Activated CD8-positive, alpha-beta T cell treated with anti-CD3 and anti-CD28 coated beads for 36 hours (primary cell): ENCODE measurements around the gene USP49. TPM values are rescaled to one million over a fixed set of nuclear protein-coding genes. Genes with fewer than 3 reads are reported as not detected.

ENCODE experiments used
- ATAC-seq: fragments of 200-7000 bp; cut with Tn5 transposase; one replicate; pipeline ENCODE4 v1.10.0; 2021; ENCODE audit warnings: mild to moderate bottlenecking, moderate library complexity
- CTCF ChIA-PET: fragments of 350-600 bp; sonication (Branson Sonifier 250); formaldehyde crosslinking; loops from one replicate; lab custom pipeline; 2021; ENCODE audit warnings: antibody characterized with exemption; lab: Charles Lee
- POLR2A ChIA-PET: fragments of 350-600 bp; sonication (Branson Sonifier 250); formaldehyde crosslinking; loops from one replicate; lab custom pipeline; 2021; ENCODE audit warnings: antibody characterized with exemption; lab: Charles Lee
- DNase-seq: peaks from one replicate; pipeline ENCODE4 v3.0.0-alpha.2; 2020
- H3K27ac Mint-ChIP-seq: one replicate; pipeline ENCODE4 v1.8.0; 2021; ENCODE audit warnings: mild to moderate bottlenecking, mixed read lengths
- H3K27me3 Mint-ChIP-seq: one replicate; pipeline ENCODE4 v1.8.0; 2021; ENCODE audit warnings: mixed read lengths
- H3K36me3 Mint-ChIP-seq: one replicate; pipeline ENCODE4 v1.8.0; 2021; ENCODE audit warnings: low read depth, mixed read lengths
- H3K4me1 Mint-ChIP-seq: one replicate; pipeline ENCODE4 v1.8.0; 2021; ENCODE audit warnings: low read depth, mixed read lengths
- H3K4me3 Mint-ChIP-seq: one replicate; pipeline ENCODE4 v1.8.0; 2021; ENCODE audit warnings: mild to moderate bottlenecking, moderate library complexity, mixed read lengths
- H3K9me3 Mint-ChIP-seq: one replicate; pipeline ENCODE4 v1.8.0; 2021; ENCODE audit warnings: mixed read lengths
- CTCF ChIP-seq: fragments of 200-600 bp; IDR thresholded peaks from one replicate; pipeline ENCODE4 v1.8.0; 2022; ENCODE audit warnings: antibody characterized with exemption, mild to moderate bottlenecking
- intact Hi-C: fragments of 100-400 bp; cut with micrococcal nuclease; formaldehyde crosslinking; loops from one replicate; pipeline ENCODE4 v1.10.0; 2022
- total RNA-seq, 2 experiments: library from RNA; stranded (reverse); gene quantifications; one replicate each; pipeline ENCODE4 v1.2.3, GENCODE V29; 2021

Gene USP49
- total RNA-seq, 2 experiments from 2014 or later = 5.7 to 5.9 TPM

- H3K9me3 Mint-ChIP-seq = no peaks in the 10 kb centered on the region
- H3K27me3 Mint-ChIP-seq = no peaks in the 10 kb centered on the region
- ATAC-seq (no peak), DNase-seq (no peak)
- H3K27ac Mint-ChIP-seq = no peak overlapping the region
- H3K4me1 Mint-ChIP-seq = peaks cover 19% of the 10 kb centered on the region
- TF ChIP-seq CTCF = no peak
- intact Hi-C loops = no loop called here
- ChIA-PET CTCF (interaction anchor here (1.1 to 1.2 kb wide), 2 partner anchors 11 to 13 kb away, joined by 3 to 4 read pairs; no protein-coding TSS in a partner anchor), POLR2A (interaction anchor here (0.6 to 1.1 kb wide), 2 partner anchors 13 to 33 kb away, joined by 3 read pairs; no protein-coding TSS in a partner anchor)
- peaks cover 23% of the 10 kb centered on the region for H3K36me3 Mint-ChIP-seq
- no peak overlapping the region for H3K4me3 Mint-ChIP-seq
Observed at GRCh38 chr6:41914343-41914742, 19.2 kb upstream of the USP49 start.

- CTCF ChIA-PET = interaction anchor here (0.6 to 1.6 kb wide), 3 partner anchors 12 to 124 kb away, joined by 3 to 7 read pairs (median 3); partner anchors contain the start of genes BYSL and MED20
- intact Hi-C loops = no loop called here
- Mint-ChIP-seq H3K27me3 (no peaks in the 10 kb centered on the region), H3K4me1 (peaks cover 5% of the 10 kb centered on the region), H3K36me3 (peaks cover 25% of the 10 kb centered on the region), H3K4me3 (no peak overlapping the region), H3K9me3 (no peaks in the 10 kb centered on the region), H3K27ac (no peak overlapping the region)
- POLR2A ChIA-PET = interaction anchor here (0.8 kb wide), 1 partner anchor 13 kb away, joined by 4 read pairs; no protein-coding TSS in a partner anchor
- no peak for DNase-seq
- no peak for ATAC-seq
- TF ChIP-seq CTCF = no peak
Observed at GRCh38 chr6:41909727-41910126, 14.6 kb upstream of the USP49 start.

- ATAC-seq = peak; percentile 68
- Mint-ChIP-seq H3K4me3 (no peak overlapping the region), H3K27ac (no peak overlapping the region), H3K27me3 (no peaks in the 10 kb centered on the region), H3K36me3 (peaks cover 11% of the 10 kb centered on the region), H3K9me3 (no peaks in the 10 kb centered on the region), H3K4me1 (peaks cover 4% of the 10 kb centered on the region)
- intact Hi-C loops = loop anchor here (2.0 kb wide), 1 partner anchor 37 kb away; no protein-coding TSS in a partner anchor
- peak; percentile 71 for DNase-seq
- POLR2A ChIA-PET = no interaction called here
- CTCF ChIA-PET = interaction anchor here (1.1 to 3.7 kb wide), 7 partner anchors 10 to 146 kb away, joined by 3 to 46 read pairs (median 4); no protein-coding TSS in a partner anchor
- peak; percentile 38 for TF ChIP-seq CTCF
Observed at GRCh38 chr6:41901882-41902519, 6.8 kb upstream of the USP49 start.

DNA sequence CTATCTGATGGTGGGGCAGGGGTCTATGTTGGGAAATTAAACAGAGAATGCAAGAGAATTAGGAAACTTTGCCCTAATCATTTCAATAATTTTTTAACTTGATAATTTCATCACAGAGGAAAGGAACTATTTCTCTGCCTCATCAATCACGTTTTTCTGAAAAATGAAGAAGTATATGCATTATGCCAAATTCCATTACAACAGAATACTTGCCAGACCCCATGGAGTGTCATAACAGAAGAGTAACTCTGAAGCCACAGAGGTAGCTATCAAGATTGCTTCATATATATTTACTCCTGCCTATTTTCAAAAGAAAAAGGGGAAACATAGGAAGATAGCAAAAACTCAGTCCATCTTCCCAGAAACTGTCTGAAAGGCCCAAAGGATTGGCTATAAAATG is 5.7 kb upstream of the USP49 start:
- DNase-seq = no peak
- ChIA-PET POLR2A (interaction anchor here (0.7 kb wide), 1 partner anchor 14 kb away, joined by 3 read pairs; no protein-coding TSS in a partner anchor), CTCF (interaction anchor here (0.7 to 3.7 kb wide), 5 partner anchors 14 to 141 kb away, joined by 3 to 46 read pairs (median 3); partner anchors contain the start of genes BYSL and MED20)
- Mint-ChIP-seq H3K9me3 (no peaks in the 10 kb centered on the region), H3K4me3 (no peak overlapping the region), H3K27me3 (no peaks in the 10 kb centered on the region), H3K36me3 (peaks cover 11% of the 10 kb centered on the region), H3K4me1 (peaks cover 10% of the 10 kb centered on the region), H3K27ac (no peak overlapping the region)
- TF ChIP-seq CTCF = no peak
- intact Hi-C loops = no loop called here
- ATAC-seq = no peak

DNA sequence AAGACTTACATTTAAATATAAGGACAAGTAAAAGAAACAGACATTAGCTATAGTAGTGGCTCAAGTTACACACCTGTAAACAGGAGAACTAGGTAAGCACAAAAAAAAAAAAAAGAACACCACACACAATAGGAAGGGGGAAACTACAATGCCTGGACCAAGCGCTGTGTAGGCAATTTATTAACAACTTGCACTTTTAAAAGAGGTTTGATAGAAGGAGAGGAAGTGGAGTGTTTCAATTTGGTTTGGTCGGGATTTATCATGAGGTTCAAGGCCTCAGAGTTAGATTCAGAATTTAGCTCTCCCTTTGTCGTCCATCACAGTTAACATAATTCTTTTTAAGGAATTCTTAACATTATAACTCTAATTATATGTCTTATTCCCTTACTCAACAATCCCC is 1.1 kb upstream of the USP49 start:
- no peak overlapping the region for H3K4me3 Mint-ChIP-seq
- H3K27me3 Mint-ChIP-seq = no peaks in the 10 kb centered on the region

More for the DNA sequence above, 1.1 kb upstream of the USP49 start:
- ChIA-PET POLR2A (interaction anchor here (0.5 to 2.3 kb wide), 9 partner anchors 16 to 181 kb away, joined by 3 to 14 read pairs (median 4); partner anchors contain the start of genes BYSL, CCND3, MED20 and TOMM6), CTCF (interaction anchor here (0.7 to 2.2 kb wide), 6 partner anchors 25 to 154 kb away, joined by 3 to 36 read pairs (median 4); partner anchors contain the start of genes BYSL, MED20, TAF8 and TOMM6)
- ATAC-seq (no peak), DNase-seq (no peak)
- peak overlapping the region; percentile 90 for H3K27ac Mint-ChIP-seq
- no peaks in the 10 kb centered on the region for H3K9me3 Mint-ChIP-seq
- TF ChIP-seq CTCF = no peak
- intact Hi-C loops = no loop called here
- H3K36me3 Mint-ChIP-seq = no peaks in the 10 kb centered on the region
- peaks cover 7% of the 10 kb centered on the region for H3K4me1 Mint-ChIP-seq
